Osteoblast (primary cell): ENCODE data around the gene PTPRE. TPM values are rescaled to one million over a fixed set of nuclear protein-coding genes. Genes with fewer than 3 reads are reported as not detected.
"Not testable (repeated sequence)": the region's sequence is repeated elsewhere in the genome, so short reads cannot be mapped to it uniquely, and the experiment has no call there.

Source experiments
- DNase-seq: peaks from one replicate; pipeline ENCODE4 v3.0.0; 2011; ENCODE audit warnings: low spot score, mixed read lengths; ENCODE audit not compliant: insufficient read length; ENCODE audit errors: missing footprints
- H2AFZ ChIP-seq: 2 replicates; pipeline ENCODE4 v1.6.0; 2011; ENCODE audit warnings: mild to moderate bottlenecking, low read length
- H3K27ac ChIP-seq: 2 replicates; pipeline ENCODE4 v1.5.1; 2011; ENCODE audit warnings: mild to moderate bottlenecking, low read depth, low read length, moderate library complexity
- H3K27me3 ChIP-seq: 2 replicates; pipeline ENCODE4 v1.6.0; 2012; ENCODE audit warnings: mild to moderate bottlenecking, control low read depth, inconsistent platforms, low read length, moderate library complexity; ENCODE audit not compliant: insufficient read depth
- H3K36me3 ChIP-seq: 2 replicates; pipeline ENCODE4 v1.5.1; 2011; ENCODE audit warnings: mild to moderate bottlenecking, low read length, control low read depth, moderate library complexity; ENCODE audit not compliant: insufficient read depth
- H3K4me1 ChIP-seq: 2 replicates; pipeline ENCODE4 v1.5.1; 2011; ENCODE audit warnings: mild to moderate bottlenecking, low read length, control low read depth, moderate library complexity; ENCODE audit not compliant: insufficient read depth
- H3K4me2 ChIP-seq: 2 replicates; pipeline ENCODE4 v1.6.0; 2011; ENCODE audit warnings: mild to moderate bottlenecking, low read length; ENCODE audit not compliant: insufficient read depth
- H3K4me3 ChIP-seq: fragments of 200-600 bp; sonication (generic); 3 replicates; pipeline ENCODE4 v1.5.1; 2012; ENCODE audit warnings: mild to moderate bottlenecking, low read length, inconsistent platforms; ENCODE audit not compliant: insufficient read depth
- H3K79me2 ChIP-seq: 2 replicates; pipeline ENCODE4 v1.6.0; 2012; ENCODE audit warnings: mild to moderate bottlenecking, low read length, control low read depth, inconsistent platforms; ENCODE audit not compliant: insufficient read depth
- H3K9me3 ChIP-seq: 2 replicates; pipeline ENCODE4 v1.5.1; 2011; ENCODE audit warnings: low read depth, low read length, control low read depth
- H4K20me1 ChIP-seq: 2 replicates; pipeline ENCODE4 v1.6.0; 2012; ENCODE audit warnings: mild to moderate bottlenecking, low read length, control low read depth; ENCODE audit not compliant: insufficient read depth
- total RNA-seq: library from RNA; depleted of rRNA; stranded (reverse); fragments of >200 nt; gene quantifications from 2 replicates; pipeline ENCODE4 v1.2.3, GENCODE V29; 2012
- TF ChIP-seq, protein P1 (sequence below): IDR thresholded peaks from 2 replicates; pipeline ENCODE4 v1.5.1; 2011; ENCODE audit warnings: mild to moderate bottlenecking, low read depth, low read length, moderate library complexity; ENCODE audit errors: extremely low read depth

Gene PTPRE
- total RNA-seq, 1 donor = 9.0 TPM

- Histone ChIP-seq H2AFZ (no peak overlapping the region), H3K4me3 (no peak overlapping the region), H3K27me3 (no peaks in the 10 kb centered on the region), H3K27ac (no peak overlapping the region), H3K9me3 (no peaks in the 10 kb centered on the region), H3K36me3 (no peaks in the 10 kb centered on the region), H3K4me2 (no peak overlapping the region), H3K4me1 (peaks cover 27% of the 10 kb centered on the region), H4K20me1 (no peaks in the 10 kb centered on the region), H3K79me2 (no peaks in the 10 kb centered on the region)
- TF ChIP-seq, protein P1, sequence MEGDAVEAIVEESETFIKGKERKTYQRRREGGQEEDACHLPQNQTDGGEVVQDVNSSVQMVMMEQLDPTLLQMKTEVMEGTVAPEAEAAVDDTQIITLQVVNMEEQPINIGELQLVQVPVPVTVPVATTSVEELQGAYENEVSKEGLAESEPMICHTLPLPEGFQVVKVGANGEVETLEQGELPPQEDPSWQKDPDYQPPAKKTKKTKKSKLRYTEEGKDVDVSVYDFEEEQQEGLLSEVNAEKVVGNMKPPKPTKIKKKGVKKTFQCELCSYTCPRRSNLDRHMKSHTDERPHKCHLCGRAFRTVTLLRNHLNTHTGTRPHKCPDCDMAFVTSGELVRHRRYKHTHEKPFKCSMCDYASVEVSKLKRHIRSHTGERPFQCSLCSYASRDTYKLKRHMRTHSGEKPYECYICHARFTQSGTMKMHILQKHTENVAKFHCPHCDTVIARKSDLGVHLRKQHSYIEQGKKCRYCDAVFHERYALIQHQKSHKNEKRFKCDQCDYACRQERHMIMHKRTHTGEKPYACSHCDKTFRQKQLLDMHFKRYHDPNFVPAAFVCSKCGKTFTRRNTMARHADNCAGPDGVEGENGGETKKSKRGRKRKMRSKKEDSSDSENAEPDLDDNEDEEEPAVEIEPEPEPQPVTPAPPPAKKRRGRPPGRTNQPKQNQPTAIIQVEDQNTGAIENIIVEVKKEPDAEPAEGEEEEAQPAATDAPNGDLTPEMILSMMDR = no peak
- DNase-seq = no peak
Measured at GRCh38 chr10:127986531-127987466, 79.9 kb downstream of the PTPRE start.

DNA sequence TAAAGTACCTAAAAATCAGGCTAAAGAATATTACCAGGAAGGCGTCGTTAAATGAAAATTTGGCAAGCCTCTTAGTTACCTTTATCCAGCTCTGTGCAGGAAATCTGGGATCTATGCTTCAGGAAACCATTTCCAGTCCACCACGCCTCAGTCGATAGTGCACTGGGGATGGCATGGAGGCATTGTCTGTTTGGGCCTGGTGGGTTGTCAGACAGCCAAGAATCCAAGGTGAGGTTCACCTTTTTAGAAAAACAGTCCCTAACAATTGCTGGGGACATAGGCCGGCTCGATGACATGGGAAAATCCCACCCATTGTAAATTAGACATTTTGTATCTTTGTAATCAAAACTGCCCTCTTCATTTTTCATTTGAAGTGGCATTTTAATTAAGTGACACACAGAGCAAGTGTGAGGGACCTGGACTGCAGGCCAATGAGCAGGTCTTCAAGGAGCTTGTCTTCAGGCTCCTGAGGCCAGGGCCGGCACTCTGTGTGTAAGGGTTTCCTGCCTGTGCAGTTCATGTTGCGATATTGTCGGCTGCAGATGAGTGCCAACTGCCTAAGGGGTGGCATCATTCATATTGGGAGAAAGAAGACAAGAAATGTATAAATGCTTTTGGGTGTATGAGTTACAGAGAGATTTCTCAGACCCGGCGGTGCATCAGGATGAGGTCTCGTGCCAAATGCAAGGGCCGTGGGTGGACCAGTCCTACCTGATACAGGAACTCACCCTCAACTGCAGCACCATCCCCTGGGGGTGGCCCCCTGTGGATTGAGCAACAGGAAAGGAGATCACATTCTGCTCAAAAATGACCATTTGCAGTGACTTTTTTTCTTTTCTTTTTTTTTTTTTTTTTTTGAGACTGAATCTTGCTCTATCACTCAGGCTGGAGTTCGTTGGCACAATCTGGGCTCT lies 80.8 kb downstream of the PTPRE start:
- H3K9me3 ChIP-seq = no peaks in the 10 kb centered on the region
- H3K4me2 ChIP-seq = no peak overlapping the region
- H3K79me2 ChIP-seq = no peaks in the 10 kb centered on the region
- H4K20me1 ChIP-seq = no peaks in the 10 kb centered on the region
- no peaks in the 10 kb centered on the region for H3K36me3 ChIP-seq
- H2AFZ ChIP-seq = no peak overlapping the region
- no peak for DNase-seq
- H3K4me3 ChIP-seq = no peak overlapping the region
- TF ChIP-seq, protein P1 = no peak
- H3K27me3 ChIP-seq = no peaks in the 10 kb centered on the region
- H3K4me1 ChIP-seq = peaks cover 31% of the 10 kb centered on the region
- H3K27ac ChIP-seq = no peak overlapping the region

DNA sequence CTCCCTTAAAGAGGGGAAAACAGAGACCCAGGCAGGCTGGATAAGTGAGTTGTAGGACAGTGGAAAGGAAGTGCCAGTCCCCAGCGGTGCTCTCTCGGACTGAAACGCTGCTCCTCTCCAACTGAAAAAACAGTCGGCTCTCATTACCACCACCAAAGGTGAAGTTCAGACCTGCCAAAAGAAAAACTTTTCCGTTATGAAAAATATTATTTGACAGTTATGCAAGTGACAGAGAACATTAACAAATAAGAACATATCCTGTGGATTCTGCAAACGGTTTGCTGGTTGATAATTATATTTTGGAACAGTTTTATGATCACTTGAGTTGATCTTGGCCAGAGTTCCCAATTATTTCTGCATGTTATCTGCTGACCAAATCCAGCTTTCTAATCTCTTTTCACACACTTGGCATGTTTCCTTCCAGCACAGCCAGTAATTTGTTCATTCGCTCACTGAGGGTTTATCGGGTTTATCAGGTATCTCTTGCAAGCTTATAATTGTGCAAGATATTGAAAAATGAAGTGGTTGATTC lies 82.6 kb downstream of the PTPRE start:
- Histone ChIP-seq H3K36me3 (no peaks in the 10 kb centered on the region), H3K9me3 (no peaks in the 10 kb centered on the region), H3K27ac (peak overlapping the region; percentile 95), H3K79me2 (no peaks in the 10 kb centered on the region), H4K20me1 (no peaks in the 10 kb centered on the region), H2AFZ (no peak overlapping the region), H3K4me3 (no peak overlapping the region), H3K4me2 (peak overlapping the region; percentile 76), H3K4me1 (peaks cover 31% of the 10 kb centered on the region), H3K27me3 (no peaks in the 10 kb centered on the region)
- no peak for DNase-seq
- TF ChIP-seq, protein P1 = no peak

GRCh38 chr10:127990132-127990788 lies 83.4 kb downstream of the PTPRE start:
- not testable (repeated sequence) for H3K79me2 ChIP-seq, DNase-seq, H3K36me3 ChIP-seq, H3K4me3 ChIP-seq, H4K20me1 ChIP-seq, H3K27me3 ChIP-seq, H3K9me3 ChIP-seq
- Histone ChIP-seq H3K4me2 (peak overlapping the region; percentile 76), H3K4me1 (peaks cover 31% of the 10 kb centered on the region), H3K27ac (peak overlapping the region; percentile 95), H2AFZ (peak overlapping the region; percentile 16)
